ENCODE data around the gene TOMM6. TPM values are rescaled to one million over a fixed set of nuclear protein-coding genes. Genes with fewer than 3 reads are reported as not detected.

Gene TOMM6
- total and polyA plus RNA-seq, 7 experiments from 2014 or later, result 114 to 449 (median 134) TPM

DNA sequence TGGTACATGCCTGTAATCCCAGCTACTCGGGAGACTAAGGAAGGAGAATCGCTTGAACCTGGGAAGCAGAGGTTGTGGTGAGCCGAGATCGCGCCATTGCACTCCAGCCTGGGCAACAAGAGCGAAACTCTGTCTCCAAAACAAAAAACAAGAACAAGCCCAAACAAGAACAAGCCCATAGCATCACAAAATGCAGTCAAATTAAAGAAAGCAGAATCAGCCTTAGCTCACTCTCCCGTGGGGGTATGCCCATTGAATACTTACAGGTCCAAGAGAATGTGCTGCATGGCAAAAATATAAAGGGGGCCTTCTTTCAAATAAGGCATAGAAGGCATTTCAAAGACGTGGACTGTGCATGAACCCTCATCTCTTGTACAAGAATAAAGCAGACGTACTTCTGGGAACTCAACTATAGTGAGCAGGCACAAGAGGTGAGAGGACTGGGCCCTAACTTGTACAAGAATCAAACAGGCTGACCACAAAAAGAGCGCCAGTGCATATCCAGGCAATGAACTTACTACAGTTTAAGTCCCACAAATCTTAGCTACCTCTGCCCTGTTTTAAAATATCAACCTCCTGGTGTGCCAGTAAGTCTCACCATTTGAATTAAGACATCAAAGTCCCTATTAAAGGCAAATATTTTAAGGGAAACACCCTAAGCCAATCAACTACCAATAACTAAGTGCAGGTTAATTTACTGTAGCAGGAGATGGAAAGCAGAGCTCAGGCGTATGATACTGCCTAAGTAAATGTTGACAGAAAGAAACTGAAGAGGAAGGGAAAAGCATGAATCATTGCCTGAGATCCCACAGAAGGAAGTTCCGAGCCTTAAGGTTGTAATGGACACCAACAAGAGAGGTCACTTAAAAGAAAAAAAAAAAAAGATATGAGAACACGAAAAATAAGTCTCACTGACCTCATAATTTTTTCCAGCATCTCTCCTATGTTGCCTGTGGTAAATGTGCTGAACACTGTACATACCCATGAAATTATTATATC lies 37.4 kb downstream of the TOMM6 start:
- Mint-ChIP-seq H3K9me3 (peaks cover 0 to 2% (median 0%) of the 10 kb centered on the region in 11 donors), H3K27me3 (no peaks in the 10 kb centered on the region), H3K27ac (no peak overlapping the region), H3K4me3 (no peak overlapping the region), H3K36me3 (no peaks in the 10 kb centered on the region), H3K4me1 (no peaks in the 10 kb centered on the region)
- ChIA-PET POLR2A (interaction anchor here (0.6 kb wide), 2 partner anchors 713 to 1053 kb away, joined by 3 to 5 read pairs; no protein-coding TSS in a partner anchor), CTCF (interaction anchor here (0.5 kb wide), 1 partner anchor 210 kb away, joined by 3 read pairs; no protein-coding TSS in a partner anchor)
- no peak for ATAC-seq
- Histone ChIP-seq H3K36me3 (ENCODE audit: control insufficient read depth in 2 of 3, insufficient read depth in 3 of 3, low read length in 3 of 3) (no peaks in the 10 kb centered on the region), H3K9me3 (ENCODE audit: control insufficient read depth in 2 of 3, low read length in 3 of 3) (no peaks in the 10 kb centered on the region), H3K27me3 (ENCODE audit: control insufficient read depth in 2 of 2, insufficient read depth in 2 of 2, low read length in 2 of 2) (no peaks in the 10 kb centered on the region), H3K4me3 (ENCODE audit: low read length) (no peak overlapping the region), H3K4me1 (ENCODE audit: control insufficient read depth in 2 of 2, insufficient read depth in 2 of 2, low read length in 2 of 2) (no peaks in the 10 kb centered on the region), H3K27ac (ENCODE audit: low read depth, low read length) (no peak overlapping the region)
- intact Hi-C loops (cut with micrococcal nuclease), result no loop called here
- DNase-seq, result no peak

GRCh38 chr6:41826343-41827022 lies 39.0 kb downstream of the TOMM6 start:
- Mint-ChIP-seq H3K27me3 (no peaks in the 10 kb centered on the region), H3K27ac (no peak overlapping the region), H3K36me3 (peaks cover 0 to under 1% (median 0%) of the 10 kb centered on the region in 5 donors), H3K4me1 (no peaks in the 10 kb centered on the region), H3K4me3 (no peak overlapping the region), H3K9me3 (peaks cover 0 to 2% (median 0%) of the 10 kb centered on the region in 11 donors)
- ChIA-PET CTCF (no interaction called here), POLR2A (no interaction called here)
- Histone ChIP-seq H3K4me3 (ENCODE audit: low read length) (no peak overlapping the region), H3K27ac (ENCODE audit: low read depth, low read length) (no peak overlapping the region), H3K27me3 (ENCODE audit: control insufficient read depth in 2 of 2, insufficient read depth in 2 of 2, low read length in 2 of 2) (no peaks in the 10 kb centered on the region), H3K4me1 (ENCODE audit: control insufficient read depth in 2 of 2, insufficient read depth in 2 of 2, low read length in 2 of 2) (no peaks in the 10 kb centered on the region), H3K9me3 (ENCODE audit: control insufficient read depth in 2 of 3, low read length in 3 of 3) (no peaks in the 10 kb centered on the region), H3K36me3 (ENCODE audit: control insufficient read depth in 2 of 3, insufficient read depth in 3 of 3, low read length in 3 of 3) (no peaks in the 10 kb centered on the region)
- intact Hi-C loops (cut with micrococcal nuclease), result no loop called here
- DNase-seq, result no peak
- ATAC-seq, result no peak

DNA sequence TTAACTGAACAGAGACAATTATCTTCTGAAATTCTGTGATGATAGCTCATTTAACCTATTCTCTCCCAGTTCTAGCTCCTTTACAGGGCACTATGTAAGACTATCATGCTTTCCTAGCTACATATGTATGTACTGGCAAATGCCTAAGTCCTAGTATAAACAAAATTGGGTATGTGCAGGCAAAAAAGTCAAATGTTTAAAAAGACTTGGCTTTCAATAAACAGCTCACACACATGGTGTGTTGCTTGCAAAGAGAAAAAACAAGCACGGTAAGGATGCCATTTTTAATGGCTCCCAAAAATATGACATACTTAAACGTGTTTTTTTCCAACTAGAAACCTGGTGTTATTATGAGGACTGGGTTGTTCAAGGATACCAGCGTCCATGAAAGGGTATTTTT lies 44.8 kb downstream of the TOMM6 start:
- Histone ChIP-seq H3K36me3 (ENCODE audit: control insufficient read depth in 2 of 3, insufficient read depth in 3 of 3, low read length in 3 of 3) (no peaks in the 10 kb centered on the region), H3K27me3 (ENCODE audit: control insufficient read depth in 2 of 2, insufficient read depth in 2 of 2, low read length in 2 of 2) (no peaks in the 10 kb centered on the region), H3K9me3 (ENCODE audit: control insufficient read depth in 2 of 3, low read length in 3 of 3) (no peaks in the 10 kb centered on the region), H3K27ac (ENCODE audit: low read depth, low read length) (no peak overlapping the region), H3K4me1 (ENCODE audit: control insufficient read depth in 2 of 2, insufficient read depth in 2 of 2, low read length in 2 of 2) (no peaks in the 10 kb centered on the region), H3K4me3 (ENCODE audit: low read length) (no peak overlapping the region)
- no peaks in the 10 kb centered on the region for H3K27me3 Mint-ChIP-seq
- no peak overlapping the region for H3K4me3 Mint-ChIP-seq
- peaks cover 3 to 7% (median 4%) of the 10 kb centered on the region in 7 donors for H3K4me1 Mint-ChIP-seq
- POLR2A ChIA-PET, result no interaction called here
- DNase-seq (no peak), ATAC-seq (no peak)
- H3K36me3 Mint-ChIP-seq, result peaks cover 0 to 5% (median under 1%) of the 10 kb centered on the region in 5 donors
- CTCF ChIA-PET, result interaction anchor here (0.6 to 1.5 kb wide), 2 partner anchors 10 to 345 kb away, joined by 3 to 4 read pairs; no protein-coding TSS in a partner anchor
- no peaks in the 10 kb centered on the region for H3K9me3 Mint-ChIP-seq
- intact Hi-C loops (cut with micrococcal nuclease), result no loop called here
- no peak overlapping the region for H3K27ac Mint-ChIP-seq

GRCh38 chr6:41836022-41836659 lies 48.6 kb downstream of the TOMM6 start:
- no peaks in the 10 kb centered on the region for H3K9me3 ChIP-seq (ENCODE audit: control insufficient read depth in 2 of 3, low read length in 3 of 3)
- H3K4me1 ChIP-seq (ENCODE audit: control insufficient read depth in 2 of 2, insufficient read depth in 2 of 2, low read length in 2 of 2), result no peaks in the 10 kb centered on the region
- peak overlapping the region in 2 of 9 donors; percentile 36 to 46 for H3K27ac Mint-ChIP-seq
- ChIA-PET POLR2A (no interaction called here), CTCF (no interaction called here)
- no peak overlapping the region for H3K4me3 ChIP-seq (ENCODE audit: low read length)
- intact Hi-C loops (cut with micrococcal nuclease), result no loop called here
- no peaks in the 10 kb centered on the region for H3K27me3 Mint-ChIP-seq
- no peak for ATAC-seq
- H3K27ac ChIP-seq (ENCODE audit: low read depth, low read length), result no peak overlapping the region
- H3K9me3 Mint-ChIP-seq, result no peaks in the 10 kb centered on the region
- no peak for DNase-seq
- H3K27me3 ChIP-seq (ENCODE audit: control insufficient read depth in 2 of 2, insufficient read depth in 2 of 2, low read length in 2 of 2), result no peaks in the 10 kb centered on the region
- H3K4me3 Mint-ChIP-seq, result no peak overlapping the region
- no peaks in the 10 kb centered on the region for H3K36me3 ChIP-seq (ENCODE audit: control insufficient read depth in 2 of 3, insufficient read depth in 3 of 3, low read length in 3 of 3)
- peaks cover 3 to 7% (median 4%) of the 10 kb centered on the region in 7 donors for H3K4me1 Mint-ChIP-seq
- H3K36me3 Mint-ChIP-seq, result peaks cover 0 to 5% (median 2%) of the 10 kb centered on the region in 5 donors

DNA sequence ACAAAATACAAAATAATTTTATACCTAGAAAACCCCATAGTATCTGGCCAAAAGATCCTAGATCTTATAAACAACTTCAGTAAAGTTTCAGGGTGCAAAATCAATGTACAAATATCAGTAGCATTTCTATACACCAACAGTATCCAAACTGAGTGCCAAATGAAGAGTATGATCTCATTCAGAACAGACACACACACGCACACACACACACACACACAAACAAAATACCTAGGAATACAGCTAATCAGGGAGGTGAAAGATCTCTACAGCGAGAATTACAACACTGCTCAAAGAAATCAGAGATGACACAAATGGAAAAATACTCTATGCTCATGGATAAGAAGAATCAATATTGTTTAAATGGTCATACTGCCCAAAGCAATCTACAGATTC lies 49.2 kb downstream of the TOMM6 start:
- ATAC-seq (no peak), DNase-seq (no peak)
- no peak overlapping the region for H3K4me3 Mint-ChIP-seq
- Histone ChIP-seq H3K9me3 (ENCODE audit: control insufficient read depth in 2 of 3, low read length in 3 of 3) (no peaks in the 10 kb centered on the region), H3K27me3 (ENCODE audit: control insufficient read depth in 2 of 2, insufficient read depth in 2 of 2, low read length in 2 of 2) (no peaks in the 10 kb centered on the region), H3K4me1 (ENCODE audit: control insufficient read depth in 2 of 2, insufficient read depth in 2 of 2, low read length in 2 of 2) (no peaks in the 10 kb centered on the region), H3K27ac (ENCODE audit: low read depth, low read length) (no peak overlapping the region), H3K4me3 (ENCODE audit: low read length) (no peak overlapping the region), H3K36me3 (ENCODE audit: control insufficient read depth in 2 of 3, insufficient read depth in 3 of 3, low read length in 3 of 3) (no peaks in the 10 kb centered on the region)
- H3K4me1 Mint-ChIP-seq, result peaks cover 3 to 7% (median 4%) of the 10 kb centered on the region in 7 donors
- H3K9me3 Mint-ChIP-seq, result no peaks in the 10 kb centered on the region
- intact Hi-C loops (cut with micrococcal nuclease), result no loop called here
- POLR2A ChIA-PET, result no interaction called here
- no peak overlapping the region for H3K27ac Mint-ChIP-seq
- H3K27me3 Mint-ChIP-seq, result no peaks in the 10 kb centered on the region
- peaks cover 0 to 3% (median 2%) of the 10 kb centered on the region in 5 donors for H3K36me3 Mint-ChIP-seq
- CTCF ChIA-PET, result no interaction called here
